Measurements from ENCODE around the gene STPG4.

STPG4 gene

DNA sequence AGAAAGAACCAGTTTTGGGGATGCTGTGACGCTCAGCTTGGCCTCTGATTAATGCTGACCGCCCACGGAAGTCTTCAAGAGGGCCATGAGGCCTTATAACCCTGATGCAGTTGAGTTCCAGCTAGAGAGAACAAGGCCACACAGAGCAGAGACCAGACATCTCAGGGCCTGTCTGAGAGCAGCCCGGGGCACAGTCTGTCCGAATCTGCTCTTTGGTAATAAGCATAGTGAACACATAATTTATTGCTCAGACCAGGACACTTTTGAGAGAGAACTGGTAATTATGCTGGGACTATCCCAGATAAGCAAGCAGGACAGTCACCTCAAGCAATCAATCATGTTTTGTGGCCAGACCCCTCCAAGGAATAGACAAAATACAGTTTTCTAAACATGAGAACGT lies 68.5 kb downstream of the STPG4 start:
- no peak for DNase-seq

DNA sequence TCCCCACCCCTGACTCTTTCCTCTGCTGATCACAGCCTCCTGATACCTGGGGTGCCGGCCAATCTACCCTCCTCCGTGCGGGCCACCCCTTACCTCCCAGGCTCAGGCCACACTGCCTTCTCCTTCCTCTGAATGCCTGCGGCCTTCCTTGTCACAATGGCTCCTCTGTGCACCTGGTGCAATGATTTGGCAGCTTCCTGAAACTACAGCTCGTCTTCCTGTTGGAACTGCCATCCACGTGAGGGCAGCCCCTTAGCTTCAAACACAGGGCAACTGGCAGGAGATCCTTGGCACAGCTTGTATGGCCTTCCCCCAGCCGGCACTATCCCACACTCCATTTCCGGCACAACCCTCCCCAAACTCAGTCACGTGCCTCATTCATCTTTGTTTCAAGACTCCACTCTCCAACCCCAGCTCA lies 69.0 kb downstream of the STPG4 start:
- no peak for DNase-seq

DNA sequence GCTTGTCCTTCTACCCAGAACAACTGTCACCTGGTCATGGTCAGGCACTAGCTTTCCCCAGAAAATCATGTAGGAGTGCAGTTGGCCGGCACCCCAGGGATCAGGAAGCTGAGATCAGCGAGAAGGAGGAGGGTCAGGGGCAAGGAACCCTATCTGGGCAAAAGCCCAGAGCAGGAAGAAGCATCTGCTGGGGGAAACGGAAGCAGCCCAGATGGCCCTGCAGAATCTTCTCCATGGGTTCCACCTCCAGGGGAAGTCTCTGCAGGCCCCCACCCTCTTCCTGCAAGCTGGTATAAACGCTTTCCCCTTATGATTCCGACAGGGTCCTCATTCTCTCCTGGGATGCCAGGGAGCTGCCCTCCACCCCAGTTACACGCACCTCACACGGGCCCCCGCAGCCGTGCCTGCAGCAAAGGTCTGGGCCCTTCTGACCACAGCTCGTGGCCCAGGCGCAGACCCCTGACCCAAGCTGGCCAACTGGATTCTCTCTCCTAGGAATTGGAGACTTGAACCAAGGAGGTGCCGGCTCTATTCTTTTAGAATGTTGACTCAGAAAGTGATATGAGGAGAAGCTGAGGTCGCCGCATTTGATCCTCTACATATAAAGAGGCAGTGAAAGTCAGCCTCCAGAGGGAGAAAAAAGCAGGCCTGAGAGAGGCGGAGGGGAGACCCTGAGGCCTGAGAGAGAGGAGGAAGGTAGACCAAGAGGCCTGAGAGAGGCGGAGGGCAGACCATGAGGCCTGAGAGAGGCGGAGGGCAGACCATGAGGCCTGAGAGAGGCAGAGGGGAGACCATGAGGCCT lies 71.0 kb downstream of the STPG4 start:
- DNase-seq, result no peak

DNA sequence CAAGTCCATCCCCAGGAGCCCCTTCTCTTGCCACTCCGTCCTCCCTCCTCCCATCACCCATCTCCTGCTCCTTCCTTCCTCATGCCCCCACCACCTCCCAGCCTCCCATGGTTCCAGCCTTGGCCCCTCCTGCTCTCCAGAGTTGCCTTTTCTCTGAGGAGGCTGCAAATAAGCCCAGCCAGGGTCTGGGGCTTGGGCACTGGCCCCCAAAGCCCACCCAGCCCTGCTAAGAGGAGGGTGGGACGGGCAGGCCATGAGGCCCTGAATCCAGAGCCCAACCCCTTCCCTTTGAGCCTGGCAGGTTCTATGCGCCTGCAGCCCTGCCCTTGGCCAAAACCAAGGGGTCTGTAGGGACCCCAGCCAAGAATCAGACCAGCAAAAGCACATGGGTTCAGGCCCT lies 71.6 kb downstream of the STPG4 start:
- no peak for DNase-seq

DNA sequence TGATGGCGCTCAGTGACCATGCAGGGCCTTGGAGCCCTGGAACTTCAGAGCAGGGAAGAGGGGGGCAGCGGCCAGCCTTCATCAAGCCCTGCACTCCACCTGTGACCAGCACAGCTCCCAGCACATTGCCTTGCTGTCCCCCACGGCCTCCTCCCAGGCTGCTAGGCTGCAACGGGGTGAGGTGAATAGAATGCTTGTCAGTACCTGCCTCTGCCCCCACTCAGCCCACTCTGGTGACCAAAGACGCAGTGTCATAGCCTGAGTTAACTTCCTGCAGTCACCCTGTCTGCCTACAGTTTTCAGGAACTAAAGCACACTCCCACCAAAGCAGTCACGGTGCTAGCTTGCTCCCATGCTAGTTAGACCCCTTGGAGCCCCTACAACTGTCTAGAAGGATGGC lies 72.1 kb downstream of the STPG4 start:
- DNase-seq, result no peak

GRCh38 chr2:47080888-47081301 lies 74.2 kb downstream of the STPG4 start:
- no peak for DNase-seq

- no peak for DNase-seq
These were observed 75.3 kb downstream of the STPG4 start for GRCh38 chr2:47079515-47080412.

- DNase-seq, result no peak
These were observed 76.3 kb downstream of the STPG4 start for GRCh38 chr2:47078541-47079482.

DNA sequence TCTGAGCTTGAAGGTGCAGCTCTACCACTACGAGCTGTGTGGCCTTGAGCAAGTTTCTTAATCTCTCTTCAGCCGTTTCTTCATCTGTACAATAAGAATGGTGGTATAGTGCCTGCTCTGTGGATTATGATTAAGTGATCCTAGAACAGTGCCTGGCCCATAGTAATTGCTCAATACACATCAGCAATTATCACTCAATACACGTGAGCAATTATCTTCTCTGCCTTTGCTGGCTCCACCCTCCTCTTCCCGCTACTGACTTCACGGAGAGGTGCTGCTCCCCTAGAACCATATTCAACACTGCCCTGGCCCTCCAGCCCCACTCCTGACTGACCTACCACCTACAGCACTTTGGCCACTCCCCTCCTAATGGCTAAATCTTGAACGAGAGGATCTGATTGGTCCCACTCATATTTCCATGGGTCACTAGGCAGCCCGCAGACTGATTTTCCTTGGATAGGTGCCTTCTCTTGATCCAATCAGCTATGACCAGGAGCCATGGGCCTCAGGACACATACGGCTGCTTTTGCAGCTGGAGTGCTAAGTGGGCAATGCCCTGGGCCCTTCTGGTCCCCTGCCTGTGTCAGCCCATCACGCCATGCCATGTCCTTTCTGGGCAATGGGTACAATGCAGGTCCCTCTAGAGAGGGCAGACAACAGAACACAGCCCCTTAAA lies 77.5 kb downstream of the STPG4 start:
- DNase-seq, result no peak

DNA sequence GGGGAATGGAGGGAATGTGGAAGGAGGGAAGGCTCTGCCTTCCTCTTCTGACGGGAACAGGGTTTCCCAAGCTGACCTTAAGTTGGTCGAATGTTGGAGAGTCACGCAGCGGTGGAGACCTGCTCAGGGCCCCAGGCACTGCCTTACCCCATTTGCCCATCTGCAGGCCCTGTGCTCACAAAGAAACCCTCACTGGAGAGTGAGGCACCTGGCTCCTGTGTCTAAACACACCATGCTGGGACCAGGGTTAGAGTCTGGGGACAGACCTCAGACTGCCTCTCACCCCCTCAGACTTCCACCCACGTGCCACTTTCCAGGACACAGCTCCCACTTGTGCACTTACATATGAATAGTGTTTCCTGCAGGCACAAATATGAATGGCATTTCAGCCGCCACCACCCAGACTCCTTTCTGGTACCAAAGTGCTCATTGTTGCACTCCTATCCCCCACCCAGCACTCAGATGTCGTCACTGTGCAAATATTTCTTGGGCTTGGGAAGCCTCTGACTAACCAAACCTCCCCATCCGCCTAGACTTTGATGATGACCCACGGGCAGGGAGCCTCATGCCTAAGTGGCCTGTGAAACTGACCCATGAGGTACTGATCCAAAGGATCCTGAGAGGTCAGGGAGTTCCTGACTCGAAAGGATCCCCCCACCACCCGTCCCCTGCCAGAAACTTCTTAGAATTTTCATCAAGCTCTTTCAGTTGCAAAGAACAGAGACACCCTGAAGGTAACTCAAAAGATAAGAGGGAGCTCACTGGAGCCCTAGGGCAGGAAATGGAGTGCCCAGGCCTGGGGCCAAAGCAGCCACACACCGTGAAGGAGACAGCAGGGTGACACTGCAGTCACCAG lies 78.3 kb downstream of the STPG4 start:
- peak; percentile 99 for DNase-seq

DNA sequence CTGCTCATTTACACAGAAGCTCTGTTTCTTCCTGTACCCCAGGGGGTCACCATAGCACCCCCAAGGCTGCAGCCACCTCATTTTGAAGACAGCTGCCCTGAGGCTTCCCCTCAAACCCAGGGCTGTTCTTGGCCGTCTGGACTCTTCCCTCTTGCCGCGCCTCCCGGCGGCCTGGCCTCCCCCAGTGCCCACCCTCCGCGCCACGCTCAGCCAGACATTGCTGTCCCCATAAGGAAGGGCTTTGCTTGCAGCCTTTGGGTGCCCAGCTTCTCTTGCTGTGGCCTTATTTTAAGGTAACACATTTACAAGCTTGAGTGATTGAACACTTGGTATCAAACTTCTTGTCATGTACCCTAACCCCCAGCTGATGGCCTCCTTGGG lies 79.0 kb downstream of the STPG4 start:
- no peak for DNase-seq

DNA sequence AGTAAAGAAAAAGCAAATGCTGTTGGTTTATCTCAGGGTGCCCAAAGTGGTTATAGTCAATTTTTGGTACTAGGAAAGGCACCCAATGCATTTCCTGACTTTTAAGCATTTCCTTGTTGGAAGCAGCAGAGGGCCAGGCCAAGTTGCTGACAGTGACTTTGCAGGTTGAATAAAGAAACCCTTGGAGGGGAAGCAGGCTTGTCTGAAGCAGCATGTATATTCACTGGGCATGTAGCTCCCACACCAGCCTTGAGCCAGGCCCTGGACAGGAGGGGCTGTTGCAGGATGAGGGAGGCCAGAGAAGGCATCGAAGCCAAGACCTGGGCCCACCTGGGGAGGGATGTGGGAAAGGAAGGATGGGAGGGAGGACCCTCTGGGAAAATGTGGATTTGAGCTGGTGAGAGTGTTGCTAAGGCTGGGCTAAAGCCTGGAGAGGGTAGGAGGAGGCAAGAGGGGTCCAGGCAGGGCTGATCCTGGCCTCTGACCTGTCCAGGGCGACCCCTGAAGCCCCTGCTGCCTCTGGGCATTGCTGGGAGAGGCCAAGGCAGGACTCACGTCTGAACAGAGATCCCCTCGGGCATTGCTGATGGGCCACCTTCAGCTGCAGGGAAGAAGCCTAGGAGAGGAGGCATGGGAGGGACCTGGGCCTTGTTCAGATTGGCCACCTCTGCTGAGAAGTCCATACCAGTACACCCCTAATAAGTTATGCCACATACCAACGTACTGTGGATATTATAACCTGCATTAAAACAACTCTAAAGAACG lies 79.6 kb downstream of the STPG4 start:
- peak; percentile 49 for DNase-seq

DNA sequence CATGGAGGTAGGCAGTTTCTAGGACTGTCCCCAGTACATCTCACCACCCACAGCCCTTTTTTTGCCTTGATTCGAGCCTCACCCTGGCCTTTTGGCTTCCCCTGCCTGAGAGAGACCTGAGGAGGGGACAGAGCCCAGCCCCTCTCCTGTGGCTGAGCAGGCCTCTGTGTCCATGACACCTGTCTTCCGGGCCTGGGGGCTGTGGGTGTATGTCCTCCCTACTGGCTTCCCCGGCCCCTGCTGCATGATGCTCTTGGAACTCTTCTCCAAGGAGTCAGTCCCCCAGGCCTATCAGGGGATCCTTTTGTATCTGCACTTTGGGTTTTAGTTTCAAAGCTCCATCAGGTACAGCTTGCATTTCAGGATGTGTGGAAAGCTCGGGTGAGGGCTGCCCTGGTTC lies 80.4 kb downstream of the STPG4 start:
- no peak for DNase-seq

DNA sequence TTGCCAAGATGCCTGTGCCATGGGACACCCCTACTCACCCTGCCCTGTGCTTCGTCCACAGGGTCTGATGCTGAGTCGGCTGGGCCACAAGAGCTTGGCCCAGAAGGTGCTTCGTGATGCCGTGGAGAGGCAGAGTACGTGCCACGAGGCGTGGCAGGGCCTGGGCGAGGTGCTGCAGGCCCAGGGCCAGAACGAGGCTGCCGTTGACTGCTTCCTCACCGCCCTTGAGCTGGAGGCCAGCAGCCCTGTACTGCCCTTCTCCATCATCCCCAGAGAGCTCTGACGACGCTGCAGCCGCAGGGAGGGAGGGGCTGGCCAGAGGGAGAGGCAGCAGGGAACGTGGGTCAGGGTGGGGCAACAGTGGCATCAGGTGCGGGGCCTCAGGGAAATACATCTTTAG lies 81.5 kb downstream of the STPG4 start:
- no peak for DNase-seq

DNA sequence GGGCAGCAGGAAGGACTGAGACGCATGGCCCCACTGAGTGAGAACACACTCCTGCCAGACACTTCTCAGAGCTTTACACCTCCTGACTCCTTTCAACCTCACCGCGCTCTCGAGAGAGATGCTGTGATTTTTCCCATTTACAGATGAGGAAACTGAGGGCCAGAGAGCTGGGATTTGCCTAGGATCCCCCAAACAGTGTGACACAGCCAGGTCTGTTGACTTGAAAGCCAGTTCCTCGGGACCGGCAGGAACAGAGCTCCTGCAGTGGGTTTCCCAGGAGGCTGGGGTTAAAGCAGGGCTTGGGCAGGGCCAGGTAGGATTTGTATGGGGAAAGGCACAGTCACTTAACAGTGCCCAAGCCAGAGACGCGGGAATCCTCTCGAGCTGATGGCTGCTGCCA lies 81.9 kb downstream of the STPG4 start:
- no peak for DNase-seq

DNA sequence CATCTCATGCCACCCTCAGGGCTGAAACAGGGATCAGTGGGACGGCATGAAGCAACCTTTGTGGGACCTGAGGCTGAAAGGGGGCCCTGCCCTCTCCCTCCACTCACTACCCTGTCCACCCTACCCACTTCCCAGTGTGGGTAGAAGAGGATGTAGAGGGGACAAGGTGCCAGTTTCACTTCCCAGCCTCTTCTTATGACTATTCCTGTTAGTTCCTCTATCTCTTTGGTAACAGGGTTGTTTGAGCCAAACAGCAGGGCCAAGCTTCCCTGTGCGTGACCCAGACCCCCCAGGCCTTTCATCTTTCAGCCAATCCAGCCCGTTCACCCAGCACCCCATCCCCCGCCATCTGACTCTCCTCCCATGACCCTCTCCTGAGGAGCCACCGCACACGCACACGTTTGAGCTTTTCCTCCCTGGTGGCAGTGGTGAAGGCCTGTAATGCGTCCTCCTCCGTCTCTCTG lies 82.3 kb downstream of the STPG4 start:
- no peak for DNase-seq

GRCh38 chr2:47072018-47072691 lies 83.0 kb downstream of the STPG4 start:
- DNase-seq, result peak; percentile 73

GRCh38 chr2:47070920-47071824 lies 83.9 kb downstream of the STPG4 start:
- peak; percentile 92 for DNase-seq
